GM20431 (cell line): ENCODE data around the gene ILK.

Experiments used
- in situ Hi-C: fragments of 300-500 bp; cut with MseI, MboI; formaldehyde crosslinking; loops from one replicate; pipeline ENCODE4 v1.15.0; 2020; ENCODE audit warnings: low sequenced_read_pairs; ENCODE audit not compliant: unreplicated experiment

The ILK gene

DNA sequence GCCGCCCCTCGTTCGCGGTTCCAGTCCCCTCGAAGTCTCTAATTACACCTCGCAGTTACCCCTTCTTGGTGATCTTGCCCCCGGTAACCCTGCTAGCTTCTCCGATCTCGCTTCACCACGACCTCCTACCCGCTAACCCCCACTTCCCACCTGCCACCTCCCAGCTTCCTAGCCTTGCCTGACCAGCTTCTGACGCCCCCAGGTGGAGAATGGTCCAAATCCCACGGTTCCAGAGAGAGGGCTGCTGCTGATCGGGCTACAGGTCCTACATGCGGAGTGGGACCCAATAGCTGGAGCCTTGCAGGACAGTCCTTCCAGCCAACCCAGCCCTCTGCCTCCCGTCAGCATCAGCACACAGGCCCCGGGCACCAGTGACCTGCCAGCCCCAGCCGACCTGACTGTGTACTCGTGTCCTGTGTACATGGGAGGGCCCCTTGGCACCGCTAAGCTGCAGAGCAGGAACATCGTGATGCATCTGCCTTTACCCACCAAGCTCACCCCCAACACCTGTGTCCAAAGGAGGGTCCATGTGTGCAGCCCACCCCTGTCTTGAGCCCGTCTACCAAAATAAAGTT lies 32.1 kb upstream of the ILK start:
- in situ Hi-C loops: no loop called here

DNA sequence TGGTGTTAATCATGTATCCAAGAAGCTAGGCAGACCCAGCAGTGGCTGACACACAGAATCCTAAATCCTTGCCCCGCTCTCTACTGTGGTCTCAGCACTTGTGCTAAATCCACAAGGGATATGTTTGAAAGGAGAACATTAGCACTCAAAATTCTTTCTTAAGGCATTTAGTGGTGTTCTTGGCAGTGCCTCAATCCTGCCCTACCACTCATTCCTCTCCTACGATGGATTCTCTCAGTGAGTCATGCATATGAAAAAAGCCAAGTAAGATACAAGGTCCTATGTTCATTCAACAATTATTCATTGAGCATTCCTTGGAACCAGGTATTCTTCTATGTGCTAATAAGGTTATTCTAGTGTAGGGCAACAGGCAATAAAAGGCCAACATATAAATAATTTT lies 31.4 kb upstream of the ILK start:
- in situ Hi-C loops: no loop called here

DNA sequence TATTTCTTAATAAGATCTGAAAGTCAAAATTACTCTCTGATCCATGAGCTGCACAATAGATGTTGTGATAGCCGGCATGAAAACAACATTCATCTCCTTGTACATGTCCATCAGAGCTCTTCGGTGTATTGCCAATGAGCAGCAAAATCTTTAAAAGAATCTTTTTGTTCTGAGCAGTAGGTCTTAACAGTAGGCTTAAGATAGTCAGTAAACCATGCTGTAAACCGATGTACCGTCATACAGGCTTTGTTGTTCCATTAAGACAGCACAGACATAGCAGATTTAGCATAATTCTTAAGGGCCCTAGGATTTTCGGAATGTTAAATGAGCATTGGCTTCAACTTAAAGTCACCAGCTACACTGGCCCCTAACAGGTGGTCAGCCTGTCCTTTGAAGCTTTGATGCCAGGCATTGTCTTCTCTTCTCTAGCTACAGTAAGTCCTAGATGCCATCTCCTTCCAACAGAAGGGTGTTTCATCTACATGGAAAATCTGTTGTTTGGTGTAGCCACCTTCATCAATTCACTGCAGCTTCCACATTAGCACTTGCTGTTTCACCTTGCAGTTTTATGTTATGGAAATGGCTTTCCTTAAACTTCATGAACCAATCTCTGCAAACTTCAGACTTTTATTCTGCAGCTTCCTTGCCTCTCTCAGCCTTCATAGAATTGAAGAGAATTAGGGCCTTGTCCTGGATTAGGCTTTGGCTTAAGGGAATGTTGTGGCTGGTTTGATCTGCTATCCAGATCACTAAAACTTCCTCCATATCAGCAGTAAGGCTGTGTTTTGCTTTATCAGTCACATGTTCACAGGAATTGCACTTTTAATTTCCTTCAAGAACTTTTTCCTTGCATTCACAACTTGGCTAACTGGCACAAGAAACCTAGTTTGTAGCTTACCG lies 28.5 kb upstream of the ILK start:
- in situ Hi-C loops: no loop called here

DNA sequence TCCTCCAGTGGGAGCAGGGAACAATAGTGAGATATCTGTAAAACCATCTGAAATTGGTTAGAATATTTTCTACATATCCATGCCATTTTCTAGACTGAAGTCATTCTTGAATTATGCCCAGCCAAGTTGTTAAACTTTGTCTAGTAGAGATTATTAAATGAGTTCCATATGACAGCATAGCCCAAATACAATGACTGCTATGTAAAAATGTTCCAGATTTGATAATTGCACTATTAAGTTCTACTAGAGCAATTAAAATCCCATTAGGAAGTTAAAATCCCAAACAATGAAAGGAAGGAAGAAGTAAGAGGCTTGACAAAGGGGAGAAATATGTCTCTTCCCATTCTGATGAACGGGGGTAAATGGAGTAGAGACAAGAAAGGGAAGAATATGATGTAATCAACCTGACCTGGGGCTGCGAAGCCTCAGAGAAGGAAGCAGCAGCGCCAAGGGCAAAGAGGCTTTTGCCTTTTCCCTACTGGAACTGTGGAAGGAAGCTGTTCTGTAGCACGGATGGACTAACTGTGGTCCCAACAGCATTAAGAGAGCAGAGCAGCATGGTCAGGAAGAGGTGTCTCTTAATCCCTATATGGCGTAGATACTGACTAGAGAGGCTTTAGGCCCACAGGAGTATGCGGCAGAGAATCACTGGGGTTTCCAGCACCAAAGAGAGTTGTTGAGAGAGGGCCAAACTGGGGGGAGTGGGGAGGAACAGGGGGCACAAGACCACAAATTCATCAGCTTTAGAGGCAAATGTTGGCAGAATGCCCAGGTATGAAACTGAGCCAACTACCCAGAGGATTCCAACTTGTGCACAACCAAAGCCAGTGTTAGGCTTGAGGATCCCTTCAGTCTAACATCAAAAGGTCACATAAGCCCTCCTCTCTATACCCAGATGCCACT lies 26.9 kb upstream of the ILK start:
- in situ Hi-C loops: no loop called here

DNA sequence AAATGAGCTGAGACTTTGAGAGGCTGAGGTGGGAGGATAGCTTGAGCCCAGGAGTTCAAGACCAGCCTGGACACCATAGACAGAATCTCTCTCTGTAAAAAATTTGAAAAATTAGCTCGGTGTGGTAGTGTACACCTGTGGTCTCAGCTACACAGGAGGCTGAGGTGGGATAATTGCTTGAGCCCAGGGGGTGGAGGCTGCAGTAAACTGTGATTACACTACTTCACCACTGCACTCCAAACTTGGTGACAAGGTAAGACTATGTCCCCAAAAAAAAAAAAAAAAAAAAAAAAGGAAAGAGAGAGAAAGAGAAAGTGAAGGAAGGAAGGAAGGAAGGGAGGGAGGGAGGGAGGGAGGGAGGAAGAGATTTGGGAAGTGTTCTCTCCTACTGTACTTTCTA lies 25.4 kb upstream of the ILK start:
- in situ Hi-C loops: no loop called here

DNA sequence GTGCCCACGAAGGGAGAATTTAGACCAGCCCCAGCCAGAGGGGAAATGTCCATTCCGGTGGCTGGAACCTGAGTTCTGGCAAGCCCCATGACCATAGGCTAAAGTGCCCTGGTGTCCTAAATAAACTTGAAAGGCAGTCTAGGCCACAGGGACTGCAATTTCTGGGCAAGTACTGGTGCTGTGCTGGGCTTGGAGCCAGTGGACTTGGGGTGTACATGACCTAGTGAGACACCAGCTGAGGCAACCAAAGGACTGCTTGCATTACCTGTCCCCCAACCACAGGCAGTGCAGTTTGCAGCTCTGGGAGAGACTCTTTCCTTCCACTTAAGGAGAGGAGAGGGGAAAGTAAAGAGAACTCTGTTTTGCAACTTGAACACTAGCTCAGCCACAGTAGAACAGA lies 23.9 kb upstream of the ILK start:
- in situ Hi-C loops: no loop called here

DNA sequence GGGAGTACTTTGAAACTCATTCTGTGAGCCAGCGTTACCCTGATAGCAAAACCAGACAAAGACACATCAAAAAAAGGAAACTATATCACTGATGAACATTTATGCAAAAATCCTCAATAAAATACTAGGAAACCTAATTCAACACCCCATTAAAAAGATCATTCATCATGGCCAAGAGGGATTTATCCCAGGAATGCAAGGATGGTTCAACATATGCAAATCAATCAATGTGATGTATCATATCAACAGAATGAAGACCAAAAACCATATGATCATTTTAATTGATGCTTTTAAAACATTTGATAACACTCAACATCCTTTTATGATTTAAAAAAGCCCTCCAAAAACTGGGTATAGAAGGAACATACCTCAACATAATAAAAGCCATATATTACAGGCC lies 20.0 kb upstream of the ILK start:
- in situ Hi-C loops: no loop called here

DNA sequence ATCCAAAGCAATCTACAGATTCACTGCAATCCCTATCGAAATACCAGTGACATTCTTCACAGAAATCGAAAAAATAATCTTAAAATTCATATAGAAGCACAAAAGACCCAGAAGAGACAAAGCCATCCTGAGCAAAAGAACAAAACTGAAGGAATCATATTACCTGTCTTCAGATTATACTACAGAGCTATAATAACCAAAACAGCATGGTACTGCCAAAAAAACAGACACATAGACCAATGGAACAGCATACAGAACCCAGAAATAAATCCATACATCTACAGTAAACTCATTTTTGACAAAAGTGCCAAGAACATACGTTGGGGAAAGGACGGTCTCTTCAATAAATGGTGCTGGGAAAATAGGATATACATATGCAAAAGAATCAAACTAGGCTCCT lies 19.0 kb upstream of the ILK start:
- in situ Hi-C loops: no loop called here

DNA sequence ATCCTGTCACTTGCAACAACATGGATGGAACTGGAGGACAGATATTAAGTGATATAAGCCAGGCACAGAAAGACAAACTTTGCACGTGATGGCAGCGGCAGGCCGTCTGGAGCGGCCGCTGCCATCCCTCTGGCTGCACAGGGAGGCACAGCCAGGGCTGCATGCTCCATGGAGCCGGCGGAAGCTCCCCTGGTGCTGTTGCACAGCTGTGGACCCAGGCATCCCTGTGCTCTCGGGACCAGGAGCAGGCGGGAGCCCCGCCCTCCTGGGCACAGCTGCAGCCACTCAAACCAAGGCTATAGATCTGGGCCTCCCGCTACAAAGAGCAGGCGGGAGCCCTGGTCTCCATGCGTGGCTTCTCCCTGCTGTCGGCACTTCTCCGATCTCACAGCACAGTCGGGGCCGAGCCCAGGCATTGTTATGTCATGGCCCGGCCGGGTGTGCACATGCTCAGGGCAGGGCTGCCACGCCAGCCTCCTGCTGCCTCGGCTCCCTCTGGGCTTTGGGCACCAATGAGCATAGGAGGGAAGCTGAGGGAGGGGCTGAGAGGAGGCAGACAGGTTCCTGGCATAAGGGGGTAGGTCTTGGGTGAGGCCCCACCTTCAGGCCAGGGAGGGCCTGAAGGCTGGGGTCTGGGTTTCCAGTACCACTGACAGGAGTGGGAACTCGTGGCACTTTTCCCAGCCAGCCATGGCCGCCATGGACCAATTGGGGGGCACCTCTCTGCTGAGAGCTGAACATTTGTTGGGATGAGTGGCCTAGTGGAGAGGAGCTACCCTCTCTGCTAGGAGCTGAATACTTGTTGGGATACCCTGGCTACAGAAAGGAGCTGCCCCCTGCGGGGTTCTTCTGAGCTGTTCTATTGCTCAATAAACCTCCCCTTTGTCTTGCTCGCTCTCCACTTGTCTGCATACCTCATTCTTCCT lies 16.9 kb upstream of the ILK start:
- in situ Hi-C loops: no loop called here

DNA sequence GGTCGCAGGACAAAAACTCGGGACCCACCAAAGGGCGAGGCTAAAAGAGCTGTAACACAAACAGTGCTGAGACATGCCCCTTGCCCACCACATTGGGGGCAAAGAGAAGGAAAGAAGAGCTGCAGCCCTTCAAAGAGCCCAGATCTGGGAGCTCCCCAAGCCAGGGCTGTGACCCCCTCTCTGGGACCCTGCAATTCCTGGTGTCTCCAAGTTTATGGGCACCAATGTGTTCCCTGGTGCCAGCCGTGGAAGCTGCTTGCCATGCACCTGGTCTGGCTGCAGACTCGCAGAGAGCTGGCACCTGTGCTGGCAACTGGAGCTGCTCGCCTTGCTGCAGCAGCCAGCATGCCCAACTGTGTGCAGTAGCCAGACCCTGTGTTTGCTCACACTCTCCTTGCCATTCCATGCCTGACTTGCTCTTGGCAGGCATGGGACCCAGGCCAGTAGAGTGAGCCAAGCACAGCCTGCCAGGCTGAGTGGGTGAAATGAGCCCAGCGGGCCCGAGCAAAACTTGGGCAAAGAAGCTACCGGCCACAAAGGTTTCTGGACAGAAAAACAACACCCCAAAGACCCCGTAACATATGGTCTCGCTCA lies 16.1 kb upstream of the ILK start:
- in situ Hi-C loops: no loop called here

DNA sequence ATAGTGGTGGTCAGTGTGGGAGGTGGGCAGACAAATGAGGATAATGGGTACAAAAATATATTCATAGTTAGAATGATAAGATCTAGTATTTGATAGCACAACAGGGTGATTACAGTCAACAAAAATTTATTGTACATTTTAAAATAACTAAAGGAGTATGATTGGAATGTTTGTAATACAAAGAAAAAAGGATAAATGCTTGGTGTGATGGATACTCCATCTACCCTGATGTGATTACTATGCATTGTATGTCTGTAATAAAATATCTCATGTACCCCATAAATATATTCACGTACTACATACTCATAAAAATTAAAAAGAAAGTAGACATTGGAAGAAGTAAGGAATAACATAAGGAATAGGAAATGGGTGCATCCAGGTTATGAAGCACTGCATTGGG lies 15.6 kb upstream of the ILK start:
- in situ Hi-C loops: no loop called here

DNA sequence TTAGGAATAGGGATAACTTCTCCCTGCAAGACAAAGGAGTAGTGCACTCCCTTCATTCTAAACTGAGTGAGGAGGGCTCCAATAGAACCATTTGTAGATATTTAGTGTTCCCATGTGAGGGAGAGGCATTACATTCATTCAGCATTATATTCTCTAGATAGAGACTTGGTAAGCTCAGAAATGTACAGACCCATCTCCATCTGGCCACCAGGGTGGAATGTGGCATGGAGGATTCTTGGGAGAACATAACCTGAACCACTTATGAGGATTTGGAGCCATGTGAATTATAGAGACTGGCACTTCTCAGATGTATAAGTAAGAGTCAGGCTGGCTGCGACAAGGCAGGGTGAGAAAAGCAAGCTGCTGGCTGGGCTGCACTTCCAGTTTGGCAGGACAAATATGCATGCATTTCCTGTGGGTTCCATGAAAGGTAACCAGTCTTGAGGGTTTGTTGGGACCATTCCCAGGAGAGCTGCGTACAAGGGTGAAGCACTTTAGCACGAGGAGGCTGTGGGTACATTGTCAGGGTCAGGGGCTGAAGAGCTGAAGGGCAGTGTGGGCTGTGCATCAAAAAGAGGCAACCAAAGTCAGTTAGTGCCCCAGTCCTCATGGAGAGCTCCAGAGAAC lies 9.3 kb upstream of the ILK start:
- in situ Hi-C loops: no loop called here

DNA sequence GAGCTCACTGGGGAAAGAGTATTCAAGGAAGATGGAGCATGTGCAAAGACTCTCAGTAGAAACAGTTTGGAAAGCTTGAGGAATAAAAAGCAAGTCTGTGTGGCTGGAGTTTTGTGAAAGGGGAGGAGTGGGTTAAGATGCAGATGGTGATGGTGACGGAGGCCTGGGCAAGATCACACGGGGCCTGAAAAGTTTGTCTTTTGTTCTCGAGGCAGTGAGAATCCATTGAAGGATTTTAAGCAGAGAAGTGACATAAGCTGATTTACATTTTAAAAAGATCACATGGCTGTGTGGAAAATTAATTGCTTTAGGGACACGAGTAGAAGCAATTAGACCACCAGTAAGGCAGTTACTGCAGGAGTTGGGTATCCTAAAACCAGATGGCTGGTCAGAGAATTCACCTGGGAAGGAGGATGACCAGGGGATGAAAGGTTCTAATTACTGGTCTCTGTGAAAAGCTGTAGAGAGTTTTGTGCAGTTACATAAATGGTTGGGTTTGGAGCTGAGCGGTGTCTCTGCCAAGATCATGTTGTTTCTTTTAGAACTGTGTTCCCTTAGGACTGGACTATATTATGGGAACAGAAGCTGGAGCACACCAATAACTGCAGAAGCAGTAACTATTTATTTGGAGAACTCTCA lies 7.2 kb upstream of the ILK start:
- in situ Hi-C loops: no loop called here

DNA sequence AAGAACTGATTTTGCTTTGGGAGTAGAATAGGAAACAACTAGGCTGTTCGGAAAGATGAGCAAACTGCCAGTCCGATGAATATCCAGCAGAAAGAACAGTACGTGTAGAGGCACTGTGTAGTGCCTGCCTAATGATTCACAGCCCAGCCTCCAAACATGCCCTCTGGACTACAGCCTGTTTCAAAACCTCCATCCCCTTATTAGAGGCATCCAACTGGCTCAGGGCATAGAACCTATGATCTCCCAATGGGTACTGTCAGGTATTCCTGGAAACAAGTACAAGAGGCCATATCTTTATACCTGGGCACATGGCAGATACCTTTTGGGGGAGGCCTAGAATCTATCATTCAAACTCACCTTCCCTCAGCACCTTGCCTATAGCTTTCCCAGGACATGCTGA lies 5.0 kb upstream of the ILK start:
- in situ Hi-C loops: no loop called here

DNA sequence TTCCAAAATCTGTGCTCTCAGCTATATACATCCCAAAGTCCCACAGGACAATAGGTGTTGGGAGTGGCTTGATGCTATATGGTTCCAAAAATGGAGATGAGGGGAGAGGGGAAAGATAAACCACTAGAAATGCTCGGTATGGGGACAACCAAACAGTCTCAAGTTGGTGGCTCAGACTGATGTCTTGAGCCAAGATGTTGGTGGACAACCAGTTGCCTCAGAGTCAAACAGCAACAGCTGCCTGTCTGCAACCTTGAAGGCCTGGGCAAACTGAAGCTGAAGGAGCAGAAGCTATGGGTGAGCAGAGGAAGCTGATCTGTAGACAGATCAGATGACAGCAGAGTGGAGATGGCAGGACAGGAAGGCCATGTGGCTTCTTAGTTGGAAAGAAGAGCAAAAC lies 4.1 kb upstream of the ILK start:
- in situ Hi-C loops: no loop called here

DNA sequence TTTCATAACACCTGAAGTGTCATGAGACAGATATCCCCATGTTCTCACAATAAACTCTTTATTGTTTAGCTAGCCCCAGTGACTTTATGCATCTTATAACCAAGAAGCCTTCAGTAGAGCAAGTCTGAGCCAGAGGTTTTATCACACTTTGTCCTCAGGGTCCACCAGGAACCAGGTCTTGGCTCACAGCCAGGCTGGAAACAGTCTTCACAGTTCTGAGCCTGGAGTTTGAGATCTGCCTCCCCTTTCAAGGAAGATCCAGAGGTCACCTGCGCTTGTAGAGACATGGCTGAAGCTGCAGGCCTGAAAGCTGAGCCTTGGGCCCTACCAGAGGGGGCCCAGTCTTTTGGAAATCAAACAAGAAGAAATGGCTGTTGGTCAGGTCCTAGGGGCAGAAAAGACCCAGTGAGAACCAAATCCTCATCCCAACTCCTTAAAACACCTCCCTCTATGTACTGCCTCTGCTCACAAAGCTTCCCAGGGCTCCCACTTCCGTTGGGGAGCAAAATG lies 3.6 kb upstream of the ILK start:
- in situ Hi-C loops: no loop called here

DNA sequence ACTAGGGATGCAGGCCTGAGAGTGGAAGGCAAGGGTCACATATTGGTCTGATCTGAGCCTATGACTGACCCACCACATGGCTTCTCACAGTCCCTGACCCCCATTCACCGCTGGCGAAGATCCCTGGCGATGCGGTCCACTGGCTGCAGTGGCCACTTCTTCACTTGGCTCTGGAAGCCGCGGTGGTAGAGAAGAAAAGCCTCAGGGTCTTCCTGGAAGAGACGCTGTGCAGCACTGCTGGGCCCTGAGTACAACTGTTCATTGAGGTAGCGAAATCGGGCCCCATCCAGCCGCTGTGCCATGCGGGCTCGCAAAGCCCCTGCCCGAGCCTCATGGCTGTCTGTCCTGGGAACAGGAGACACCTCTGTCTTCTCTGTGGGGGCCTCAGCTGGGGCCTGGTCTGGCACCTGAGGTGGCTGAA lies 2.5 kb upstream of the ILK start:
- in situ Hi-C loops: no loop called here
